Measurements from ENCODE around the gene DCAF10. TPM values are rescaled to one million over a fixed set of nuclear protein-coding genes. Genes with fewer than 3 reads are reported as not detected.

DCAF10 gene
- total and polyA plus RNA-seq, 2 of the 8 experiments (the other 6 are each of a cell fraction or from before 2014, with no cell fraction given), result 7.1 to 15.0 TPM

- H2BK5ac ChIP-seq (ENCODE audit: low read depth, low read length), result no peak overlapping the region
- H4K91ac ChIP-seq (replicated peaks; ENCODE audit: insufficient read length, low read length), result no peak overlapping the region
- no peak overlapping the region for H4K5ac ChIP-seq (ENCODE audit: insufficient read length, low read depth, low read length)
- H2BK20ac ChIP-seq (ENCODE audit: low read length), result no peak overlapping the region
- H2BK15ac ChIP-seq (ENCODE audit: low read length), result no peak overlapping the region
- H2BK12ac ChIP-seq (ENCODE audit: low read depth, low read length), result no peak overlapping the region
- H3K4me2 ChIP-seq (ENCODE audit: insufficient read depth in 1 of 2, low read depth in 2 of 2, low read length in 2 of 2), result no peak overlapping the region
- H3K56ac ChIP-seq (replicated peaks; ENCODE audit: insufficient read length, low read depth, low read length), result no peak overlapping the region
- H3K4ac ChIP-seq (replicated peaks; ENCODE audit: insufficient read length, low read depth, low read length), result no peak overlapping the region
- H3K4me3 ChIP-seq (ENCODE audit: extremely low read depth in 1 of 4, insufficient read depth in 2 of 4, low read depth in 3 of 4, low read length in 4 of 4), result no peak overlapping the region
- no peaks in the 10 kb centered on the region; the same call in 1 of the 2 replicates for H3K79me1 ChIP-seq (ENCODE audit: low read depth, low read length)
- H3K27ac ChIP-seq (ENCODE audit: low read depth, low read length), result no peak overlapping the region
- H3K23ac ChIP-seq (ENCODE audit: insufficient read length), result no peak overlapping the region
- no peaks in the 10 kb centered on the region for H3K27me3 ChIP-seq (replicated peaks in 1 of 4; ENCODE audit: control insufficient read depth in 3 of 4, extremely low read depth in 1 of 4, insufficient read depth in 3 of 4, low read length in 3 of 4)
- peaks cover 0 to 2% of the 10 kb centered on the region in 2 experiments for H4K20me1 ChIP-seq (replicated peaks in 1 of 2; ENCODE audit: control insufficient read depth in 1 of 2, insufficient read depth in 2 of 2, low read length in 2 of 2)
- FAIRE-seq (no peak), DNase-seq (ENCODE audit: low read depth in 1 of 2, low spot score in 2 of 2) (no peak)
- no peak overlapping the region for H3K14ac ChIP-seq (ENCODE audit: insufficient read length)
- H2AK5ac ChIP-seq (ENCODE audit: low read depth, low read length), result no peak overlapping the region
- H3K9me3 ChIP-seq (ENCODE audit: insufficient read depth in 2 of 2, low read depth in 1 of 2, low read length in 1 of 2), result peaks cover 0 to 3% of the 10 kb centered on the region in 2 experiments; a peak in 1 of 4 replicates
- H3K79me2 ChIP-seq (ENCODE audit: control insufficient read depth in 1 of 2, insufficient read depth in 2 of 2, low read length in 2 of 2), result no peaks in the 10 kb centered on the region
- ChIA-PET POLR2A (ENCODE audit: partially characterized antibody) (no interaction called here), CTCF (ENCODE audit: partially characterized antibody) (interaction anchor here (0.6 kb wide), 1 partner anchor 1406 kb away, joined by 5 read pairs; no protein-coding TSS in a partner anchor)
- H3K9ac ChIP-seq (replicated peaks in 1 of 4; ENCODE audit: extremely low read depth in 1 of 4, low read depth in 3 of 4, low read length in 3 of 4), result no peak overlapping the region
- H3K18ac ChIP-seq (ENCODE audit: extremely low read depth, low read length), result no peak overlapping the region
- no peak overlapping the region for H2BK120ac ChIP-seq (replicated peaks; ENCODE audit: low read depth, low read length)
- 94 to 100% methylated on average over 1 to 8 of the region's 8 CpGs for WGBS, 2 experiments (ENCODE audit: extremely low coverage in 1 of 2, insufficient coverage in 1 of 2, insufficient read length in 1 of 2, insufficient replicate concordance in 2 of 2, low coverage in 1 of 2, low lambda C conversion rate in 2 of 2, missing lambda C conversion rate in 1 of 2)
- no peak overlapping the region for H4K8ac ChIP-seq (ENCODE audit: extremely low read depth, insufficient read depth, low read length)
- no peaks in the 10 kb centered on the region for H3K23me2 ChIP-seq (ENCODE audit: low read depth, low read length)
- H2AFZ ChIP-seq (ENCODE audit: low read length), result no peak overlapping the region
- H3K36me3 ChIP-seq (ENCODE audit: control insufficient read depth in 2 of 4, insufficient read depth in 4 of 4, low read length in 3 of 4), result peaks cover 2 to 19% (median 6%) of the 10 kb centered on the region in 4 experiments; a peak in 6 of 8 replicates
- no peaks in the 10 kb centered on the region for H3K4me1 ChIP-seq (replicated peaks in 1 of 4; ENCODE audit: control insufficient read depth in 3 of 4, insufficient read depth in 4 of 4, low read length in 3 of 4)
- TF ChIP-seq, protein P1, sequence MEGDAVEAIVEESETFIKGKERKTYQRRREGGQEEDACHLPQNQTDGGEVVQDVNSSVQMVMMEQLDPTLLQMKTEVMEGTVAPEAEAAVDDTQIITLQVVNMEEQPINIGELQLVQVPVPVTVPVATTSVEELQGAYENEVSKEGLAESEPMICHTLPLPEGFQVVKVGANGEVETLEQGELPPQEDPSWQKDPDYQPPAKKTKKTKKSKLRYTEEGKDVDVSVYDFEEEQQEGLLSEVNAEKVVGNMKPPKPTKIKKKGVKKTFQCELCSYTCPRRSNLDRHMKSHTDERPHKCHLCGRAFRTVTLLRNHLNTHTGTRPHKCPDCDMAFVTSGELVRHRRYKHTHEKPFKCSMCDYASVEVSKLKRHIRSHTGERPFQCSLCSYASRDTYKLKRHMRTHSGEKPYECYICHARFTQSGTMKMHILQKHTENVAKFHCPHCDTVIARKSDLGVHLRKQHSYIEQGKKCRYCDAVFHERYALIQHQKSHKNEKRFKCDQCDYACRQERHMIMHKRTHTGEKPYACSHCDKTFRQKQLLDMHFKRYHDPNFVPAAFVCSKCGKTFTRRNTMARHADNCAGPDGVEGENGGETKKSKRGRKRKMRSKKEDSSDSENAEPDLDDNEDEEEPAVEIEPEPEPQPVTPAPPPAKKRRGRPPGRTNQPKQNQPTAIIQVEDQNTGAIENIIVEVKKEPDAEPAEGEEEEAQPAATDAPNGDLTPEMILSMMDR (IDR thresholded peaks at IDR 0.05; ENCODE audit: control extremely low read depth in 1 of 3, insufficient read depth in 1 of 3, low read depth in 1 of 3, low read length in 3 of 3), result no peak
- no peak for TF ChIP-seq CBX5 (IDR thresholded peaks at IDR 0.05; ENCODE audit: low read depth, low read length)
- TF ChIP-seq POLR2AphosphoS5 (IDR thresholded peaks at IDR 0.05; ENCODE audit: low read depth, low read length), result no peak
- TF ChIP-seq CTBP2 (IDR thresholded peaks at IDR 0.05; ENCODE audit: borderline replicate concordance, insufficient read depth, insufficient read length, low read length), result no peak
- no peak for TF ChIP-seq CEBPB (IDR thresholded peaks at IDR 0.05; ENCODE audit: low read depth, low read length)
- no peak for TF ChIP-seq TBP (IDR thresholded peaks at IDR 0.05; ENCODE audit: low read depth, low read length)
- no peak for TF ChIP-seq ASH2L (IDR thresholded peaks at IDR 0.05; ENCODE audit: low read length)
- TF ChIP-seq SRF (IDR thresholded peaks at IDR 0.05; ENCODE audit: low read depth, low read length), result no peak
- no peak for TF ChIP-seq RXRA (IDR thresholded peaks at IDR 0.05; ENCODE audit: insufficient read depth, low read depth, low read length)
- TF ChIP-seq, protein P2, sequence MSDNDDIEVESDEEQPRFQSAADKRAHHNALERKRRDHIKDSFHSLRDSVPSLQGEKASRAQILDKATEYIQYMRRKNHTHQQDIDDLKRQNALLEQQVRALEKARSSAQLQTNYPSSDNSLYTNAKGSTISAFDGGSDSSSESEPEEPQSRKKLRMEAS (IDR thresholded peaks at IDR 0.05), result no peak
These were observed 91.5 kb downstream of the DCAF10 start for GRCh38 chr9:37892063-37892462.

All from H1 (cell line).